D341Med (cell line): ENCODE results near the gene PLEKHA5.
"Not testable (repeated sequence)": the region's sequence is repeated elsewhere in the genome, so short reads cannot be mapped to it uniquely, and the experiment has no call there.

Experiments
- DNase-seq: peaks from one replicate; pipeline ENCODE4 v3.0.0; 2012; ENCODE audit warnings: low spot score

The PLEKHA5 gene

DNA sequence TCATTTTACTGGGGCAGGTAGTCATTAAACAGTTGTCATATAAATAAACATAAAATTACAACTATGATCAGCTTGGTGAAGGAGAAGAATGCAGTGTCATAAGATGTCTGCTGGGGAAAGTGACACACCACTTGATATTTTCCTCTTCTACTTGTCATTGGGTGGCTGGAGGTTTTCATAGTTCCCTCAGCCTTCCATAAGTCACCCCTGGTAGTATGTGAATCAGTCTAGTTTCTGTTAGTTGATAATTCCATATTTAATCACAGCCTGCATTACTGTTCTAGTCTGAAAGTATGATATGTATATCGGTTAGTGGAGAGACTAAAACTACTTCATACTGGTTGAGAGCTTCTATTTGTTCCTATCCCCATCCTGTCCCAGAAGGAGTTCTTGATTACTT lies 38.2 kb downstream of the PLEKHA5 start:
- no peak for DNase-seq

DNA sequence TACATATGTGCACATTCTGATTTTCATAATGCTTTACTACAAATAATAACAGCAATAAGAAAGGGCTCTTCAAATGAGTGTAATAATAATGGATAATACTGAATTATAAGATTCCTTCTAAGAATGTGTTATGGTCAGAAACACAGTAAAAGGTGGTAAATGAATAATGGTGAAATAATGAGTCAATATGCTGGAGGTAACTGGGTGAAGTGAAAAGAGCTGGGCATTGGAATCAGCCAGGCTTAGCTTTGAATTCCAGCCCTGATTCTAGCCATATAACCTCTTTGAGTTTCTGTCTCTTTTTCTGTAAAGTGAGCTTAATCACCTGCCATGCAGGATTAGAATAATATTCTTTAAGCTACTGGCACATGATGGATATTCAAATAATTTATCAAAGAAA lies 39.1 kb downstream of the PLEKHA5 start:
- DNase-seq, result no peak

DNA sequence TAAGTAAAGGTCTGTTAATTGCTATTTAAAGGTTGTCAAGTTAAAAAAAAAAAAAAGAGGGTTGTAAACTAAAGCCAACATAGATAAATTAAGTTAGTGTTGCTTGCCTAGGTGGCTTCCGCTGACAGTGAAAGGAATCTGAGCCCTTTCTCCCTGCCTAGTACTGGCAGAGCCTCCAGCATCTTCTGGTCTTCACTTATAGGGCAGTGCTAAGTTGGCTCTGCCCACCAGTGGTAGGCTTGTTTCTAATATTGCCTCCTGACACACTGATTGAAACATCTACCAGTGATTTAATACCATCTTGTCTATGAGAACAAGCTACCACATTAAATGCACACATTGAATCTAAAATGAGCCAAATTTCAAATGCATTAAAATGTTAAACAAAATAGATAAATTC lies 39.7 kb downstream of the PLEKHA5 start:
- no peak for DNase-seq

- DNase-seq, result not testable (repeated sequence)
Observed at GRCh38 chr12:19170286-19170685, 40.8 kb downstream of the PLEKHA5 start.

DNA sequence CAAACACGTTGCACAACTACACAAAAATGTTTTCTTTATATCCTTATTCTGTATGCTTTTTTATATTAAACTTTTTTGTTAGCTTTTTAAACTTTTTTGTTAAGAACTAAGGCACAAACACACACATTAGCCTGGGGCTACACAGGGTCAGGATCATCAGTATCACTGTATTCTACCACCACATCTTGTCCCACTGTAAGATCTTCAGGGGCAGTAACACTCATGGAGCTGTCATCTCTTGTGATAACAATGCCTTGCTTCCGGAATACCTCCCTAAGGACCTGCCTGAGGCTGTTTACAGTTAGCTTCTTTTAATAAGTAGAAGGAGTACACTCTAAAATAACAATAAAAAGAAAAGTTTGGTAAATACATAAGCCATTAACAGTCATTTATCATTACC lies 42.2 kb downstream of the PLEKHA5 start:
- DNase-seq, result no peak

DNA sequence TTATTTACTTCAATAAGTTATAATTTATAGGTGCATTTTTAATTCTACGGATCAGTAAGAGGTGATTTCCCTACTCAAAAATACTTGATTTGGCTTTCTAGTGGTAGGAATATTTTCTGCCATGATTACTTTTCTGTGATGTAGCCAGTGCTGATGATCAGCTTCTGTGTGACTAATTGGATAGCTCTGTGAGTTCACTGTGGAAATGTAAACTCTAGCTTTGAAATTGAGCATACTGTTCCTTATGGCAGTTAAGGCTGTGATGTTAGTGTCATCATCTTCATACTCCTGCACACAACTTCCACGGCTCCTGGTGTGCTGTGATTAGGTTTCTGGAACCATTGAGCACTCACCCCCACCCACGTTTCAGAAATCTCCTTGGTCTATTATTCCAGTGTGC lies 48.2 kb downstream of the PLEKHA5 start:
- no peak for DNase-seq

GRCh38 chr12:19179986-19180385 lies 50.5 kb downstream of the PLEKHA5 start:
- DNase-seq, result peak; percentile 32

DNA sequence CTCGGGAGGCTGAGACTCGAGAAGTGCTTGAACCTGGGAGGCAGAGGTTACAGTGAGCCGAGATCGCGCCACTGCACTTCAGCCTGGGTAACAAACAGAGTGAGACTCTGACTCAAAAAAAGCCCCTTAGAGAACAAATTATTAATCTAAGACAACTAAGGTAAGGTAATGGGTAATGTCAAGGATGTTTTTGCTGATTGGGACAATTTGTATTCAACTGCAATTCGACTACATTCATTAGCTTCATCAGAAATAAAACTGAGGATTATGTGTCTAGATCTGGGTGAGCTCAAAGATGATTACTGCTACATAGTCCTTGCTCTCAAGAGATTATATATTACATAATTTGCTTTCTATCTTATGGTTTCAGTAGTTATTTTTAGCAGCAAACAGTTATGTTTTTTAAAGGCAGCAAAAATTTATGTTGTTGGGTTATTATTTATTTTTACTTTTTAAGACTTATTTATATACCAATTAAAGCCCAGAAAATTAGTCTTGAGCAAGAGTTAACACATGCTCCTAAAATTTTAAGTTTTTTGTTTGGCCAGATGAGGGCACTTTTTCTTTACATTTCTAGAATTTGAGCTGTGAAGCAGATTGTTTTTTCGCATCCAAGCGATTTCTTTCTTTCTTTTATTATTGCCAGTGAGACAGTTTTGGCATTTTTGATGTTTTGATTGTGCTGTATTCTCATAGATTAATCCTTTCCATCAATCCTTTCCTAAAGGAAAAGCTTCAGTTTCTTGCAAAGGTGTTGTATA lies 52.3 kb downstream of the PLEKHA5 start:
- no peak for DNase-seq

- no peak for DNase-seq
Observed at GRCh38 chr12:19183121-19183838, 53.7 kb downstream of the PLEKHA5 start.

GRCh38 chr12:19185262-19185929 lies 55.9 kb downstream of the PLEKHA5 start:
- DNase-seq, result no peak

DNA sequence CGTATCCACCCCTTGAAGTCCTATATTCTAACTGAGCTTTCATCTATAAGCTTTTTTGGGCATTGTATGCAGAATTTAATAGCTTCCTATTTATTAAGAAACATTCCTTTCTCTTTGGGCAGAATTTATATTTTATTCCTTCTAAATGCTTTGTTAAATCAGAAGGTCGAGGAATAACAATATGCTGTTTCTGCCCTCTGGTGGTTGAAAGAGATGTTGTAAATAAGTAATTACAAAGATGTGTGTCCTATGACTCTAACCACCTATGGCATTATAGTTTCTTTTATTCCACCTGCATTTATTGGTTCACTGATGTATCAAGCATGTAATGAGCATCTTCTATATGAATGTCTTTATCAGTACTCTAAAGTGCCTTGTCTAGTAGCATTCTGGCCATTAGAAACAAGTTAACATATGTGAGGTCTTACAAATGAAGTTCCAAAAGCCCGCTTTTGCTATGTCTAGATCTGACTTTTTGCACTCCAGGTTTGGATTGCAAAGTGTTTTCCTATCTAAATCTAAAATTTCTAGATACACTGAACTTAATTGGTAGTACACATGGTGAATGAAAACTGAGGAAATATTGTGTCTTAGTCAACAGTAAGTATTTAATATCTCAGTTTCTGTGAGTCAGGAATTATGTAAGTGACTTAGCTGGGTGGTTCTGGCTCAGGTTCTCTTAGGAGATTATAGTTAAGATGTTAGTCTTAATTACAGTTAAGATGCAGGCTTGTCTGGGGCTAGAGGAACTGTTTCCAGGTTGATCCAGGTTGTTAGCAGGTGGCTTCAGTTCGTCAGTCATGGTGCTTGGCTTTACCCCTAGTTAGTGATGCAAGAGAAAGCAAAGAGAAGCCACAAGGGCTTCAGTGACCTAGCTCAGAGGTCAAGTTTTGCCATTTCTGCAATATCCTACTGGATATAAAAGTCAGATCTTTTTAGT lies 57.5 kb downstream of the PLEKHA5 start:
- DNase-seq, result peak; percentile 37

GRCh38 chr12:19189522-19189921 lies 60.0 kb downstream of the PLEKHA5 start:
- DNase-seq, result no peak

DNA sequence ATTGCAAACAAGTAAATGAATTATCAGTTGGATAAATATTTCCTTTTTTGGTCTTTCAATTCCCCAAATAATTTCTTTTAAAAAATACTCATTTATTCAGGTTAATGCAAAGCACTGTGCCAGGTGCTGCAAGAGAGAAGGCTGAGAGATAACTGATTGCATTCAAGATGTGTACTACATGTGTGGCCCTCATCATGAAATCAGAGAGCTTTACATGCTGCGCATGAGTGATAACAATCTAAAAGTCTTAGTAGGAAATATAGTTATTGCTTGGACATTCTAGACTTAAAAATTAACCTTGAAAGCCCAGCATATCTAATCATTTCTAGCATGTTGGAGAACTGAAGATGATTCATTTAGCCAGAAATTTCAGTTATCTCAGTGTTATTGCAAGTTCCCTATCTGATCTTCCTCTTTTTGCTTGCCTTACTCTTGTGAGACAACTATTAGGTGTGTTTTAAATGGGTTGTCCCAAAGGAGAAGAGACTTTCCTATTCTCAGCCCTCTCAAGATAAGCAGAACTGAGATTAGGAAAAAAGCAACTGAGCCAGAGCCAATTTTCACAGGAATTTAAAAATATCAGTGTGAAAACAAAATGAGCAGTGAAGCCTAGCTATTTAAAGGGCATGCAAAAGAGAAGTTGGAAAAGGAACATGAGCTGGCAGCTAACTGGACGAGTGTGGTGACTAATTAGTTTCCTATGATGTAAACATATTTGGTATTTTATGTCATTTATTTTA lies 60.9 kb downstream of the PLEKHA5 start:
- no peak for DNase-seq

- DNase-seq, result peak; percentile 33
Observed at GRCh38 chr12:19191089-19191488, 61.6 kb downstream of the PLEKHA5 start.

DNA sequence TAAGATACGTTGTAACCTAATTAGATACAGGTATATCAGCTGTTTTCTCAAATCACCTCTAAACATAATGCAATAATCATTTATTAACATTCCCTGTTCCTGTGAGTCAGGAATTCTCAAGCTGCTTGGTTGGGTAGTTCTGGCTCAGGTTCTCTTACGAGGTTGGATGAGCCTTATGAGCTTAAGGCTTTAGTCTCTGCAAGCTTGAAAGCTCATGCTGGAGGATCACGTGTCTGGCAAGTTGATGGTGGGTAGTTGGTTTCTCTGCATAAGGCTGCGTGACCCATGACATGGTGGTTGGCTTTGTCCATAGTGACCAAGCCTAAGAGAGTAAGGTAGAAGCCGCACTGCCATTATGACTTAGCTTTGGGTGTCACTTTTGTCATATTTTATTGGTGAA lies 62.0 kb downstream of the PLEKHA5 start:
- DNase-seq, result peak; percentile 42

DNA sequence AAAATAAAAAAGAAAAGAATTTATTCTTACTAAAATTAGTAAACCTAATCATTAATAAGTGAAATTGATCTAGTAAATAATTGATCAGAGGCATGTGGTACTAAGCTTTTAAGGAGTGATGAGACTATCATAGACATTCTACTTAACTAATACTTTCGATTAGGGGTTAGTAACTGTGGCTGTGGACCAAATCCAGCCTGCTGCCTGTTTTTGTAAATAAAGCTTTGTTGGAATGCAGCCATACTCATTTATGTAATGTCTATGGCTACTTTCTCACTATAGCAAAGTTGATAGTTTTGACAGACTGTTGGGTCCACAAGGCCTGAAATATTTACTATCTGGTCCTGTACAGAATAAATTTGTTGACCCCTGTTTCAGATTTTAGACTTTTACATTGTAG lies 63.2 kb downstream of the PLEKHA5 start:
- no peak for DNase-seq

DNA sequence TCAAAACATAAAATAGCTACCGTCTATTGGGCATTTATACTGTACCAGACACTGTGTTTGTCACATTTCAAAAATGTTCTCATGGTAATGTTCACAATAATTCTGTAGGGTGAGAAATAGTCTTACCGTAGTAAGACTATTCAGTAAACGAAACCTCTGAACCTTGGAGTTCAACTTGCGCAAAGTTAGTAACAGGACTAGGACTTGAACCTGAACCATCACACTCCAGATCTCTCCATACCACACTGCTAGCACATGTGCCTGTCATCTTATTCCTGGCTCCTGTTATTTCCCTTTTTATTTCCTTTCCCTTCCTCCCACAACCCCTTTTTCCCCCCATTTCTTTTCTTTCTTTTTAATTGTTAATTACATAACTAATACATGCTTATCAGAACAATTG lies 65.4 kb downstream of the PLEKHA5 start:
- DNase-seq, result no peak

DNA sequence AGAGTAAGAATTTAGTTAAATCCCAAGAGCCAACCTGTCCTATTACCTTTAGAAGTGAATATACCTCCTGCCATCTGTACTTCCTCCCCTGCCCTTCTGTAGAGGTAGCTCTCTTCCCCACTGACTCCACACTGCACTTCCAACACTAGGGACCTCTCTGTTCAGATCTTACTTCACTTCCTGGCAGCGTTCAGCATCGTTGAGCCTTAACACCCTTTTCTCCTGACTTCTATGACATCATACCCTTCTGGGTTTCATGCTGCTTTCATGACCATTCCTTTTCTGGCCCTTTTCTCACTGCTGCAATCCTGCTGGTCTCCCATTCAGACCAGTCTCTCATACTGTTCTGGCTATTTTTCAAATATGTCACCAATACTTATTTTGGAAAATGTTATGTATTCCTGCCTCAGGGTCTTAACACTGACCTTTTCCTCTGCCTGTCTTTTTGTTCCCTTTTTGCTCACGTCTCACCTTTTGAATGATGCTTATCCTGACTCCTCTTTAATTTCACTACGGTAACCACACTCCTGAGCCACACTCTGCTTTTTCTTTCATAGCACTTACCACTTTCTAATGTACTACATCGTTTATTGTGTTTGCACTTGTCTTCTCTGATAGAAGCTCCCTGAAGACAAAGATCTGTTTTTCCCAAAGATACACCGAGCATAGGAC lies 67.6 kb downstream of the PLEKHA5 start:
- no peak for DNase-seq

DNA sequence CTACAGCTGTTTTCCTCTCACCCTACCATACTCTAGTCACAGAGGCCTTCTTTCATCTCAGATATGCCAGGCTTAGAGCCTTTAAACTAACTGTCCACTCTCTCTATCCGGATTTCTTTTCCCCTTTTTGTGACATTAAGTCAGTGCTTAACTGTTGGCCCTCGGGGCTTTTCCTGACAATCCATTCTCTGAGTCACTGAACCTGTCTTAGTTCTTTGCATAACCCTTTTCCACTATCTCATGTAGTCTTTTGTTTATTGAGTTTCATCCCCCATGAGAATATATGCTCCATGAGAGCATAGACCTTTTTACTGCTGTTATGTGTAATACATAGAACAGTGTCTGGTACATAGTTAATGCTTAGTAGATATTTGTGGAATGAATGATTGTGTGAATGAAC lies 68.7 kb downstream of the PLEKHA5 start:
- DNase-seq, result no peak

DNA sequence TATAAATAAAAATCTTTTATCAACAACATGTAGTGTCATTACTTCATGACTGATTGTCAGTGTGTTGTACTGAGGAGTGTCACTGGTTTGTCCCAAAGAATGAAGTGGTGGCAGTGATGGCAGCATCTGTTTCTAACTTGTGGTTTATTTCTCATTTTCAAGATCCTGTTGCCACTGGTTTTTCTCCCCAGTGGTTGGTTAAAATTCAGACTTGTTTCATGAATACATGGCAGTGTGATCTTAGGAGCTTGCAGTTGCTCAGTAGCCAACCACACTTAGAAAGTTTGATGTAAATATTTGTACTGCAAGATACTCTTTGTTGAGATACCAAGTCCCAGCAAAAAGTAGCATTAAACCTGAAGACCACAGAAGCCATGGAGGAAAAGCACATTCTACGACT lies 69.8 kb downstream of the PLEKHA5 start:
- DNase-seq, result no peak

DNA sequence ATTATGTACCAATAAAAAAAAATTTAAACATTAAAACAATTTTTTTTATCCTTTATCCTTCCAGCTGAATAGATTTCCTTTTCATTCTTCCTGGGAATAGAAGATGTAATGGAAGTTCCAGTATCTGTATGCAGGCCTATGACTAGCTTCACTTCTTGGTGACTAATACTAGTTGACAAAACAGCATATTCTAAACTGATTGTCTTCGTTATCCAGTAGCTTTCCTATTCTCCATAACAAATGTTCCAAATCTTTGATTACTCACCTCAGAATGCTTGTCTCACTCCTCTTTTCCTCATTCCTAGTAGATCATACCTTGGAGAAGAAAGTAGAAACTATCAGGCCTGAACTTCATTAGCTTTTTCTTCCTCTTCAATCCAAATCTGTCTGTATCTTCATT lies 70.7 kb downstream of the PLEKHA5 start:
- no peak for DNase-seq
